GM19099 (cell line): ENCODE measurements around the gene C9.

Experiments
- POLR2A ChIP-seq: IDR thresholded peaks from 3 replicates; pipeline ENCODE4 v1.6.1; 2011; ENCODE audit warnings: low read depth; ENCODE audit not compliant: insufficient read length; ENCODE audit errors: extremely low read depth

C9 gene

GRCh38 chr5:39299962-39300361, 64.3 kb downstream of the C9 start:
- no peak for TF ChIP-seq POLR2A

GRCh38 chr5:39294736-39295135, 69.6 kb downstream of the C9 start:
- TF ChIP-seq POLR2A: no peak

GRCh38 chr5:39284552-39284951, 79.7 kb downstream of the C9 start:
- no peak for TF ChIP-seq POLR2A

- TF ChIP-seq POLR2A: no peak
Measured at GRCh38 chr5:39283231-39283818, 81.0 kb downstream of the C9 start.

- TF ChIP-seq POLR2A: no peak
Measured at GRCh38 chr5:39282561-39282960, 81.7 kb downstream of the C9 start.

- no peak for TF ChIP-seq POLR2A
Measured at GRCh38 chr5:39274398-39275085, 89.8 kb downstream of the C9 start.

GRCh38 chr5:39273314-39273954, 90.9 kb downstream of the C9 start:
- TF ChIP-seq POLR2A: no peak

GRCh38 chr5:39270225-39270848, 94.0 kb downstream of the C9 start:
- no peak for TF ChIP-seq POLR2A

- no peak for TF ChIP-seq POLR2A
Measured at GRCh38 chr5:39267186-39267585, 97.1 kb downstream of the C9 start.

GRCh38 chr5:39266442-39266841, 97.9 kb downstream of the C9 start:
- TF ChIP-seq POLR2A: no peak

- no peak for TF ChIP-seq POLR2A
Measured at GRCh38 chr5:39264528-39264927, 99.8 kb downstream of the C9 start.

GRCh38 chr5:39262981-39263380, 101.3 kb downstream of the C9 start:
- no peak for TF ChIP-seq POLR2A

GRCh38 chr5:39260095-39260494, 104.2 kb downstream of the C9 start:
- no peak for TF ChIP-seq POLR2A

GRCh38 chr5:39257554-39257953, 106.7 kb downstream of the C9 start:
- no peak for TF ChIP-seq POLR2A

- no peak for TF ChIP-seq POLR2A
Measured at GRCh38 chr5:39256477-39257235, 107.6 kb downstream of the C9 start.

GRCh38 chr5:39255406-39255805, 108.9 kb downstream of the C9 start:
- TF ChIP-seq POLR2A: no peak

GRCh38 chr5:39254671-39255070, 109.6 kb downstream of the C9 start:
- TF ChIP-seq POLR2A: no peak
